ENCODE measurements around the gene NNMT. TPM values are rescaled to one million over a fixed set of nuclear protein-coding genes. Genes with fewer than 3 reads are reported as not detected.
A peak's percentile ranks its signal among the peaks of the same experiment; 100 is the strongest.

The NNMT gene
- total and polyA plus RNA-seq, 2 donors from 2014 or later, result 91.9 to 1,451 TPM

- no peak for TF ChIP-seq CTCF (IDR thresholded peaks at IDR 0.05; ENCODE audit: borderline replicate concordance, extremely low read depth, insufficient read depth)
- FAIRE-seq (no peak), DNase-seq (no peak)
- Histone ChIP-seq H3K4me3 (ENCODE audit: low read length in 3 of 3) (no peak overlapping the region), H3K9ac (ENCODE audit: low read length in 3 of 3) (no peak overlapping the region), H3K9me3 (ENCODE audit: control insufficient read depth in 2 of 3, insufficient read depth in 1 of 3, low read length in 3 of 3) (no peaks in the 10 kb centered on the region), H3K36me3 (ENCODE audit: control insufficient read depth in 2 of 3, insufficient read depth in 3 of 3, low read length in 3 of 3) (no peaks in the 10 kb centered on the region), H3K4me1 (ENCODE audit: control insufficient read depth in 2 of 3, insufficient read depth in 2 of 3, low read depth in 1 of 3, low read length in 3 of 3) (peaks cover 0 to 8% (median 0%) of the 10 kb centered on the region in 3 donors), H3K27me3 (ENCODE audit: control insufficient read depth, insufficient read depth, low read length) (no peaks in the 10 kb centered on the region), H3K27ac (ENCODE audit: low read depth in 2 of 2, low read length in 2 of 2) (no peak overlapping the region)
- intact Hi-C loops (cut with DNase I), result no loop called here
Observed at GRCh38 chr11:114350022-114350421, 53.8 kb downstream of the NNMT start.

GRCh38 chr11:114353443-114353842 lies 57.2 kb downstream of the NNMT start:
- H3K4me3 ChIP-seq (ENCODE audit: low read length in 3 of 3), result no peak overlapping the region
- H3K9me3 ChIP-seq (ENCODE audit: control insufficient read depth in 2 of 3, insufficient read depth in 1 of 3, low read length in 3 of 3), result no peaks in the 10 kb centered on the region
- no peak overlapping the region for H3K27ac ChIP-seq (ENCODE audit: low read depth in 2 of 2, low read length in 2 of 2)
- TF ChIP-seq CTCF (IDR thresholded peaks at IDR 0.05; ENCODE audit: borderline replicate concordance, extremely low read depth, insufficient read depth), result no peak
- DNase-seq (no peak), FAIRE-seq (no peak)
- H3K4me1 ChIP-seq (ENCODE audit: control insufficient read depth in 2 of 3, insufficient read depth in 2 of 3, low read depth in 1 of 3, low read length in 3 of 3), result no peaks in the 10 kb centered on the region
- H3K9ac ChIP-seq (ENCODE audit: low read length in 3 of 3), result no peak overlapping the region
- intact Hi-C loops (cut with DNase I), result no loop called here
- no peaks in the 10 kb centered on the region for H3K36me3 ChIP-seq (ENCODE audit: control insufficient read depth in 2 of 3, insufficient read depth in 3 of 3, low read length in 3 of 3)
- no peaks in the 10 kb centered on the region for H3K27me3 ChIP-seq (ENCODE audit: control insufficient read depth, insufficient read depth, low read length)

- no peak for TF ChIP-seq CTCF (IDR thresholded peaks at IDR 0.05; ENCODE audit: borderline replicate concordance, extremely low read depth, insufficient read depth)
- H3K36me3 ChIP-seq (ENCODE audit: control insufficient read depth in 2 of 3, insufficient read depth in 3 of 3, low read length in 3 of 3), result no peaks in the 10 kb centered on the region
- no peaks in the 10 kb centered on the region for H3K27me3 ChIP-seq (ENCODE audit: control insufficient read depth, insufficient read depth, low read length)
- H3K9me3 ChIP-seq (ENCODE audit: control insufficient read depth in 2 of 3, insufficient read depth in 1 of 3, low read length in 3 of 3), result no peaks in the 10 kb centered on the region
- H3K9ac ChIP-seq (ENCODE audit: low read length in 3 of 3), result no peak overlapping the region
- intact Hi-C loops (cut with DNase I), result no loop called here
- FAIRE-seq (no peak), DNase-seq (peak in 1 of 5 donors; percentile 16)
- H3K4me3 ChIP-seq (ENCODE audit: low read length in 3 of 3), result no peak overlapping the region
- no peaks in the 10 kb centered on the region for H3K4me1 ChIP-seq (ENCODE audit: control insufficient read depth in 2 of 3, insufficient read depth in 2 of 3, low read depth in 1 of 3, low read length in 3 of 3)
- no peak overlapping the region for H3K27ac ChIP-seq (ENCODE audit: low read depth in 2 of 2, low read length in 2 of 2)
Observed at GRCh38 chr11:114354076-114354475, 57.9 kb downstream of the NNMT start.

- Histone ChIP-seq H3K27ac (ENCODE audit: low read depth in 2 of 2, low read length in 2 of 2) (no peak overlapping the region), H3K9ac (ENCODE audit: low read length in 3 of 3) (no peak overlapping the region), H3K4me3 (ENCODE audit: low read length in 3 of 3) (no peak overlapping the region), H3K27me3 (ENCODE audit: control insufficient read depth, insufficient read depth, low read length) (no peaks in the 10 kb centered on the region), H3K9me3 (ENCODE audit: control insufficient read depth in 2 of 3, insufficient read depth in 1 of 3, low read length in 3 of 3) (no peaks in the 10 kb centered on the region), H3K4me1 (ENCODE audit: control insufficient read depth in 2 of 3, insufficient read depth in 2 of 3, low read depth in 1 of 3, low read length in 3 of 3) (no peaks in the 10 kb centered on the region), H3K36me3 (ENCODE audit: control insufficient read depth in 2 of 3, insufficient read depth in 3 of 3, low read length in 3 of 3) (no peaks in the 10 kb centered on the region)
- FAIRE-seq (no peak), DNase-seq (no peak)
- intact Hi-C loops (cut with DNase I), result no loop called here
- no peak for TF ChIP-seq CTCF (IDR thresholded peaks at IDR 0.05; ENCODE audit: borderline replicate concordance, extremely low read depth, insufficient read depth)
Observed at GRCh38 chr11:114358716-114359115, 62.5 kb downstream of the NNMT start.
